Muscle layer of duodenum (tissue), 2 donors: ENCODE data around the gene FUNDC1.

Experiments used
- H3K27ac ChIP-seq: one replicate; pipeline ENCODE4 v1.7.0; 2013; ENCODE audit warnings: mild to moderate bottlenecking, low read length
- H3K27me3 ChIP-seq: one replicate; pipeline ENCODE4 v1.7.0; 2013; ENCODE audit warnings: low read depth, mild to moderate bottlenecking, control low read depth, low read length
- H3K36me3 ChIP-seq, 2 donors: one replicate each; pipeline ENCODE4 v1.7.0; 2013; ENCODE audit warnings: low read length in 2 of 2, control low read depth in 1 of 2, mild to moderate bottlenecking in 1 of 2; ENCODE audit not compliant: insufficient read depth in 2 of 2, control insufficient read depth in 1 of 2
- H3K4me1 ChIP-seq, 2 donors: one replicate each; pipeline ENCODE4 v1.7.0; 2013; ENCODE audit warnings: low read length in 2 of 2, mild to moderate bottlenecking in 2 of 2, control low read depth in 1 of 2, moderate library complexity in 1 of 2; ENCODE audit not compliant: insufficient read depth in 2 of 2, control insufficient read depth in 1 of 2
- H3K4me3 ChIP-seq, 2 donors: one replicate each; pipeline ENCODE4 v1.7.0; 2013; ENCODE audit warnings: low read length in 2 of 2, low read depth in 1 of 2, mild to moderate bottlenecking in 1 of 2
- H3K9me3 ChIP-seq, 2 donors: one replicate each; pipeline ENCODE4 v1.7.0; 2013; ENCODE audit warnings: low read length in 2 of 2, control low read depth in 1 of 2, mild to moderate bottlenecking in 1 of 2; ENCODE audit not compliant: control insufficient read depth in 1 of 2
- donor health status: healthy.

The FUNDC1 gene

GRCh38 chrX:44536198-44536597 is 6.5 kb downstream of the FUNDC1 start:
- Histone ChIP-seq H3K27me3 (no peaks in the 10 kb centered on the region), H3K4me1 (peaks cover 0 to 5% of the 10 kb centered on the region in 2 donors), H3K27ac (no peak overlapping the region), H3K36me3 (no peaks in the 10 kb centered on the region), H3K9me3 (no peaks in the 10 kb centered on the region), H3K4me3 (no peak overlapping the region)

- no peaks in the 10 kb centered on the region for H3K27me3 ChIP-seq
- H3K27ac ChIP-seq = no peak overlapping the region
- no peaks in the 10 kb centered on the region for H3K4me1 ChIP-seq
These were observed 13.3 kb downstream of the FUNDC1 start for GRCh38 chrX:44529310-44529709.

GRCh38 chrX:44514272-44514671 is 28.4 kb downstream of the FUNDC1 start:
- H3K9me3 ChIP-seq = no peaks in the 10 kb centered on the region
- no peak overlapping the region for H3K4me3 ChIP-seq
- H3K4me1 ChIP-seq = no peaks in the 10 kb centered on the region
- no peak overlapping the region for H3K27ac ChIP-seq
- H3K36me3 ChIP-seq = no peaks in the 10 kb centered on the region
- H3K27me3 ChIP-seq = no peaks in the 10 kb centered on the region

More at GRCh38 chrX:44529310-44529709, 13.3 kb downstream of the FUNDC1 start:
- Histone ChIP-seq H3K4me3 (no peak overlapping the region), H3K9me3 (no peaks in the 10 kb centered on the region), H3K36me3 (no peaks in the 10 kb centered on the region)

GRCh38 chrX:44507292-44507691 is 35.4 kb downstream of the FUNDC1 start:
- Histone ChIP-seq H3K27me3 (no peaks in the 10 kb centered on the region), H3K4me1 (no peaks in the 10 kb centered on the region), H3K9me3 (no peaks in the 10 kb centered on the region), H3K27ac (no peak overlapping the region), H3K36me3 (no peaks in the 10 kb centered on the region), H3K4me3 (no peak overlapping the region)

GRCh38 chrX:44506678-44507077 is 36.0 kb downstream of the FUNDC1 start:
- no peaks in the 10 kb centered on the region for H3K27me3 ChIP-seq
- no peaks in the 10 kb centered on the region for H3K4me1 ChIP-seq
- no peaks in the 10 kb centered on the region for H3K36me3 ChIP-seq
- no peak overlapping the region for H3K27ac ChIP-seq
- no peaks in the 10 kb centered on the region for H3K9me3 ChIP-seq
- no peak overlapping the region for H3K4me3 ChIP-seq

- Histone ChIP-seq H3K36me3 (no peaks in the 10 kb centered on the region), H3K27ac (no peak overlapping the region), H3K4me3 (no peak overlapping the region), H3K4me1 (no peaks in the 10 kb centered on the region), H3K27me3 (no peaks in the 10 kb centered on the region), H3K9me3 (no peaks in the 10 kb centered on the region)
These were observed 39.1 kb downstream of the FUNDC1 start for GRCh38 chrX:44503560-44503959.

- no peaks in the 10 kb centered on the region for H3K36me3 ChIP-seq
- no peak overlapping the region for H3K27ac ChIP-seq
- no peak overlapping the region for H3K4me3 ChIP-seq
- no peaks in the 10 kb centered on the region for H3K4me1 ChIP-seq
- H3K9me3 ChIP-seq = peaks cover 0 to 2% of the 10 kb centered on the region in 2 donors
- no peaks in the 10 kb centered on the region for H3K27me3 ChIP-seq
These were observed 47.6 kb downstream of the FUNDC1 start for GRCh38 chrX:44495091-44495490.

GRCh38 chrX:44494357-44494756 is 48.3 kb downstream of the FUNDC1 start:
- Histone ChIP-seq H3K27me3 (no peaks in the 10 kb centered on the region), H3K4me3 (no peak overlapping the region), H3K9me3 (peaks cover 0 to 2% of the 10 kb centered on the region in 2 donors), H3K4me1 (no peaks in the 10 kb centered on the region), H3K36me3 (no peaks in the 10 kb centered on the region), H3K27ac (no peak overlapping the region)

- no peaks in the 10 kb centered on the region for H3K27me3 ChIP-seq
- no peak overlapping the region for H3K4me3 ChIP-seq
- H3K9me3 ChIP-seq = no peaks in the 10 kb centered on the region
- no peaks in the 10 kb centered on the region for H3K4me1 ChIP-seq
- no peak overlapping the region for H3K27ac ChIP-seq
- H3K36me3 ChIP-seq = no peaks in the 10 kb centered on the region
These were observed 53.1 kb downstream of the FUNDC1 start for GRCh38 chrX:44489515-44489914.

GRCh38 chrX:44484607-44485146 is 58.0 kb downstream of the FUNDC1 start:
- Histone ChIP-seq H3K9me3 (no peaks in the 10 kb centered on the region), H3K4me3 (no peak overlapping the region), H3K27ac (no peak overlapping the region), H3K36me3 (no peaks in the 10 kb centered on the region), H3K4me1 (no peaks in the 10 kb centered on the region), H3K27me3 (no peaks in the 10 kb centered on the region)

GRCh38 chrX:44483965-44484606 is 58.6 kb downstream of the FUNDC1 start:
- H3K27me3 ChIP-seq = no peaks in the 10 kb centered on the region
- no peaks in the 10 kb centered on the region for H3K4me1 ChIP-seq
- no peak overlapping the region for H3K27ac ChIP-seq
- H3K4me3 ChIP-seq = no peak overlapping the region
- no peaks in the 10 kb centered on the region for H3K9me3 ChIP-seq
- H3K36me3 ChIP-seq = no peaks in the 10 kb centered on the region

GRCh38 chrX:44482575-44482974 is 60.1 kb downstream of the FUNDC1 start:
- Histone ChIP-seq H3K36me3 (no peaks in the 10 kb centered on the region), H3K4me1 (no peaks in the 10 kb centered on the region)

More at GRCh38 chrX:44482575-44482974, 60.1 kb downstream of the FUNDC1 start:
- no peaks in the 10 kb centered on the region for H3K9me3 ChIP-seq
- H3K4me3 ChIP-seq = no peak overlapping the region
- no peak overlapping the region for H3K27ac ChIP-seq
- H3K27me3 ChIP-seq = no peaks in the 10 kb centered on the region
